ENCODE measurements around the gene TLE1.

TLE1 gene

GRCh38 chr9:81565609-81566008 is 123.7 kb downstream of the TLE1 start:
- no peak for DNase-seq

GRCh38 chr9:81565144-81565543 is 124.2 kb downstream of the TLE1 start:
- no peak for DNase-seq

GRCh38 chr9:81564632-81565031 is 124.7 kb downstream of the TLE1 start:
- no peak for DNase-seq

- no peak for DNase-seq
Observed at GRCh38 chr9:81563739-81564138, 125.6 kb downstream of the TLE1 start.

GRCh38 chr9:81563020-81563407 is 126.3 kb downstream of the TLE1 start:
- no peak for DNase-seq

GRCh38 chr9:81562231-81563019 is 126.9 kb downstream of the TLE1 start:
- no peak for DNase-seq

- DNase-seq, result no peak
Observed at GRCh38 chr9:81560851-81561732, 128.3 kb downstream of the TLE1 start.

- no peak for DNase-seq
Observed at GRCh38 chr9:81559709-81560108, 129.6 kb downstream of the TLE1 start.

GRCh38 chr9:81559197-81559596 is 130.2 kb downstream of the TLE1 start:
- DNase-seq, result no peak

- DNase-seq, result no peak
Observed at GRCh38 chr9:81558091-81558830, 131.1 kb downstream of the TLE1 start.

GRCh38 chr9:81557452-81558090 is 131.8 kb downstream of the TLE1 start:
- DNase-seq, result no peak

- no peak for DNase-seq
Observed at GRCh38 chr9:81556923-81557322, 132.4 kb downstream of the TLE1 start.

- DNase-seq, result no peak
Observed at GRCh38 chr9:81552581-81552991, 136.8 kb downstream of the TLE1 start.

GRCh38 chr9:81550207-81550583 is 139.2 kb downstream of the TLE1 start:
- no peak for DNase-seq

- no peak for DNase-seq
Observed at GRCh38 chr9:81549500-81550206, 139.7 kb downstream of the TLE1 start.

- DNase-seq, result no peak
Observed at GRCh38 chr9:81548911-81549310, 140.4 kb downstream of the TLE1 start.

- no peak for DNase-seq
Observed at GRCh38 chr9:81546489-81546888, 142.9 kb downstream of the TLE1 start.

GRCh38 chr9:81543695-81544094 is 145.7 kb downstream of the TLE1 start:
- DNase-seq, result no peak

- DNase-seq, result no peak
Observed at GRCh38 chr9:81542118-81542889, 147.0 kb downstream of the TLE1 start.

- no peak for DNase-seq
Observed at GRCh38 chr9:81540142-81540710, 149.1 kb downstream of the TLE1 start.

GRCh38 chr9:81539317-81539716 is 150.0 kb downstream of the TLE1 start:
- DNase-seq, result no peak

Data from activated T-cell treated with anti-CD3 and anti-CD28 coated beads, Interleukin-2, amount 50 U/mL, for 1 hour (primary cell).